ENCODE data around the gene ALPK3.

Gene ALPK3

GRCh38 chr15:84816694-84817465 lies at the start of gene ALPK3:
ALPK3 (plus strand) TSS chr15:84817356; CDS start chr15:84817453, 97 bp downstream.
- no peak for DNase-seq

GRCh38 chr15:84772031-84772430 lies 45.1 kb upstream of the ALPK3 start:
- peak; percentile 8 for DNase-seq

- DNase-seq: no peak
Measured at GRCh38 chr15:84772467-84772866, 44.7 kb upstream of the ALPK3 start.

- no peak for DNase-seq
Measured at GRCh38 chr15:84773716-84774115, 43.4 kb upstream of the ALPK3 start.

GRCh38 chr15:84775867-84776449 lies 41.2 kb upstream of the ALPK3 start:
- DNase-seq: peak; percentile 36

- DNase-seq: peak; percentile 35
Measured at GRCh38 chr15:84778194-84778593, 39.0 kb upstream of the ALPK3 start.

GRCh38 chr15:84780492-84780891 lies 36.7 kb upstream of the ALPK3 start:
- DNase-seq: peak; percentile 18

- no peak for DNase-seq
Measured at GRCh38 chr15:84781495-84781894, 35.7 kb upstream of the ALPK3 start.

- peak; percentile 28 for DNase-seq
Measured at GRCh38 chr15:84782346-84782745, 34.8 kb upstream of the ALPK3 start.

- peak; percentile 50 for DNase-seq
Measured at GRCh38 chr15:84783493-84784251, 33.5 kb upstream of the ALPK3 start.

GRCh38 chr15:84784262-84784661 lies 32.9 kb upstream of the ALPK3 start:
- no peak for DNase-seq

GRCh38 chr15:84785053-84785452 lies 32.1 kb upstream of the ALPK3 start:
- peak; percentile 49 for DNase-seq

GRCh38 chr15:84788500-84788899 lies 28.7 kb upstream of the ALPK3 start:
- DNase-seq: no peak

- DNase-seq: peak; percentile 44
Measured at GRCh38 chr15:84789762-84790161, 27.4 kb upstream of the ALPK3 start.

GRCh38 chr15:84790676-84791075 lies 26.5 kb upstream of the ALPK3 start:
- DNase-seq: no peak

GRCh38 chr15:84791763-84792162 lies 25.4 kb upstream of the ALPK3 start:
- no peak for DNase-seq

GRCh38 chr15:84793431-84794161 lies 23.6 kb upstream of the ALPK3 start:
- no peak for DNase-seq

- DNase-seq: no peak
Measured at GRCh38 chr15:84794162-84794547, 23.0 kb upstream of the ALPK3 start.

- DNase-seq: no peak
Measured at GRCh38 chr15:84795186-84795585, 22.0 kb upstream of the ALPK3 start.

GRCh38 chr15:84797212-84797611 lies 19.9 kb upstream of the ALPK3 start:
- DNase-seq: no peak

- peak; percentile 40 for DNase-seq
Measured at GRCh38 chr15:84797801-84798200, 19.4 kb upstream of the ALPK3 start.

- peak; percentile 40 for DNase-seq
Measured at GRCh38 chr15:84798436-84798946, 18.7 kb upstream of the ALPK3 start.

Data from activated CD8-positive, alpha-beta memory T cell treated with anti-CD3 and anti-CD28 coated beads, Interleukin-2, amount 50 U/mL, for 48 hours (primary cell).